Chondrocyte (in vitro differentiated cells): ENCODE data around the gene ACTC1. TPM values are rescaled to one million over a fixed set of nuclear protein-coding genes. Genes with fewer than 3 reads are reported as not detected.

ENCODE experiments used
- DNase-seq: peaks from one replicate; pipeline ENCODE4 v3.0.0; 2021; ENCODE audit warnings: mixed read lengths, low spot score
- H3K27ac Mint-ChIP-seq: one replicate; pipeline ENCODE4 v1.8.0; 2021; ENCODE audit warnings: mild to moderate bottlenecking, moderate library complexity, mixed read lengths; ENCODE audit not compliant: unreplicated experiment
- H3K27me3 Mint-ChIP-seq: 2 replicates; pipeline ENCODE4 v1.8.0; 2021; ENCODE audit warnings: low read depth, mixed read lengths
- H3K36me3 Mint-ChIP-seq: 2 replicates; pipeline ENCODE4 v1.8.0; 2021; ENCODE audit warnings: low read depth, mixed read lengths
- H3K4me1 Mint-ChIP-seq: 2 replicates; pipeline ENCODE4 v1.8.0; 2021; ENCODE audit warnings: low read depth, mild to moderate bottlenecking, mixed read lengths
- H3K4me3 Mint-ChIP-seq: one replicate; pipeline ENCODE4 v1.8.0; 2021; ENCODE audit warnings: mild to moderate bottlenecking, moderate library complexity, mixed read lengths; ENCODE audit not compliant: unreplicated experiment
- H3K9me3 Mint-ChIP-seq: 2 replicates; pipeline ENCODE4 v1.8.0; 2021; ENCODE audit warnings: low read depth, mixed read lengths
- CTCF ChIP-seq: fragments of 200-600 bp; sonication (generic); IDR thresholded peaks from 2 replicates; pipeline ENCODE4 v1.5.0; 2021; ENCODE audit warnings: antibody characterized with exemption, mild to moderate bottlenecking, moderate library complexity
- total RNA-seq: library from RNA; stranded (reverse); gene quantifications from 3 replicates; pipeline ENCODE4 v1.2.1, GENCODE V29; 2021

The ACTC1 gene
- total RNA-seq, 1 donor from 2014 or later, result 6.2 TPM

GRCh38 chr15:34753236-34753894 lies 42.0 kb downstream of the ACTC1 start:
- Mint-ChIP-seq H3K27me3 (peaks cover 57% of the 10 kb centered on the region), H3K4me1 (peaks cover 5% of the 10 kb centered on the region), H3K4me3 (no peak overlapping the region), H3K36me3 (no peaks in the 10 kb centered on the region), H3K9me3 (no peaks in the 10 kb centered on the region), H3K27ac (no peak overlapping the region)
- no peak for TF ChIP-seq CTCF
- DNase-seq, result no peak

GRCh38 chr15:34749691-34750090 lies 45.7 kb downstream of the ACTC1 start:
- Mint-ChIP-seq H3K36me3 (no peaks in the 10 kb centered on the region), H3K27me3 (peaks cover 45% of the 10 kb centered on the region), H3K27ac (no peak overlapping the region), H3K4me3 (no peak overlapping the region), H3K4me1 (peaks cover 3% of the 10 kb centered on the region), H3K9me3 (no peaks in the 10 kb centered on the region)
- DNase-seq, result no peak
- TF ChIP-seq CTCF, result no peak

Other genes with a start within 250 kb of the ACTC1 start
- gene GOLGA8B, start 211.9 kb downstream of the ACTC1 start, total RNA-seq, result 42.8 to 55.3 TPM (median 52.6 TPM) in 3 replicates
- not detected in 3 replicates for gene GJD2, start 40.6 kb downstream of the ACTC1 start, total RNA-seq
- gene AQR, start 174.2 kb upstream of the ACTC1 start, total RNA-seq, result 18.2 to 26.3 TPM (median 19.3 TPM) in 3 replicates
- gene ZNF770, start 192.7 kb upstream of the ACTC1 start, total RNA-seq, result 33.8 to 37.6 TPM (median 34.6 TPM) in 3 replicates